AG09309 (cell line): Measurements from ENCODE around the gene SLC38A11.
A peak's percentile ranks its signal among the peaks of the same experiment; 100 is the strongest.
"Not testable (repeated sequence)": the region's sequence is repeated elsewhere in the genome, so short reads cannot be mapped to it uniquely, and the experiment has no call there.

Experiments
- DNase-seq: peaks from one replicate; pipeline ENCODE4 v3.0.0-alpha.2; 2010; ENCODE audit warnings: low read depth
- H3K4me3 ChIP-seq: 2 replicates; pipeline ENCODE4 v1.5.1; 2011; ENCODE audit warnings: mild to moderate bottlenecking, low read depth, low read length, moderate library complexity; ENCODE audit not compliant: control insufficient read depth
- TF ChIP-seq, protein P1 (sequence below): IDR thresholded peaks from 2 replicates; pipeline ENCODE4 v1.5.1; 2011; ENCODE audit warnings: mild to moderate bottlenecking, low read depth, low read length, inconsistent platforms; ENCODE audit not compliant: insufficient read depth, control insufficient read depth; ENCODE audit errors: missing control alignments

The SLC38A11 gene, protein sequence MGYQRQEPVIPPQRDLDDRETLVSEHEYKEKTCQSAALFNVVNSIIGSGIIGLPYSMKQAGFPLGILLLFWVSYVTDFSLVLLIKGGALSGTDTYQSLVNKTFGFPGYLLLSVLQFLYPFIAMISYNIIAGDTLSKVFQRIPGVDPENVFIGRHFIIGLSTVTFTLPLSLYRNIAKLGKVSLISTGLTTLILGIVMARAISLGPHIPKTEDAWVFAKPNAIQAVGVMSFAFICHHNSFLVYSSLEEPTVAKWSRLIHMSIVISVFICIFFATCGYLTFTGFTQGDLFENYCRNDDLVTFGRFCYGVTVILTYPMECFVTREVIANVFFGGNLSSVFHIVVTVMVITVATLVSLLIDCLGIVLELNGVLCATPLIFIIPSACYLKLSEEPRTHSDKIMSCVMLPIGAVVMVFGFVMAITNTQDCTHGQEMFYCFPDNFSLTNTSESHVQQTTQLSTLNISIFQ

DNA sequence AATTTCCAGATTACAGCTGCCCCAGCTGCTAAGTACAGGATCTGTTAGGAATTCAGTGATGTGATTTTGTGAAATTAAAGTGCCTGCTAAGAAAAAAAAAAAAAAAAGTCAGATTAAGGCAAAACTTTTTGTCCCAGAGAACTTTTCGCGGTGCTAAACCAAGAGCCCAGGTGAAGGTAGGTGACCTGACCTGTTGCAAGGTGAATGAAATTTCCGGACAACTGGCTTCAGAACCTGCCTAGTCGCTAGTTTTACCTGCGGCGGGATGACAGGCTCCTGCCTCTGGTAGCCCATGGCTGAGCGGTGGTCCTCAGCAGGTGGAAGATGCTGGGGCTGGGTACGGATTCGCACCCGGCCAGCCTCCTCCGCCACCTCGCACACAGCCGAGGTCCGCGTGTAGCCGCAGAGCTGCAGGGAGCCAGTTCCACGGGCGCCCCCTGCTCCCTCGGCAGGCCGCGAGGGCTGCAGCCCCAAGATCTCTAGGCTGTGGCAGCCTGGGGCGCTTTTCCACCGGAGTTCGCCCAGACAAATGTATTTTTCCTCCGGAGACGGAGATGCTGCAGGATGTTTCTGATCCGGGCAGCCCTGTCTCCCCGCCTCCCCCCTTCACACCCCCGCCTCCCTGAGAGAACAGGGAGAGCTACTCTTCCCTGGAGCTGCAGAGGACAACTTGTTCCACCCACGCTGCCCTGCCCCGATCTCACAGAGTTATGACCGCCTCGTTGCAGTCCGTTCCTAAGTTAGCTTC lies at the start of gene SLC38A11:
Gene SLC38A11, minus strand, starts transcription at position 572 of the 748 bp plus-strand sequence. Its CDS starts 278 bp downstream, at position 294.
- DNase-seq, result no peak
- H3K4me3 ChIP-seq, result peak within 1 kb of the TSS; percentile 54
- TF ChIP-seq, protein P1, sequence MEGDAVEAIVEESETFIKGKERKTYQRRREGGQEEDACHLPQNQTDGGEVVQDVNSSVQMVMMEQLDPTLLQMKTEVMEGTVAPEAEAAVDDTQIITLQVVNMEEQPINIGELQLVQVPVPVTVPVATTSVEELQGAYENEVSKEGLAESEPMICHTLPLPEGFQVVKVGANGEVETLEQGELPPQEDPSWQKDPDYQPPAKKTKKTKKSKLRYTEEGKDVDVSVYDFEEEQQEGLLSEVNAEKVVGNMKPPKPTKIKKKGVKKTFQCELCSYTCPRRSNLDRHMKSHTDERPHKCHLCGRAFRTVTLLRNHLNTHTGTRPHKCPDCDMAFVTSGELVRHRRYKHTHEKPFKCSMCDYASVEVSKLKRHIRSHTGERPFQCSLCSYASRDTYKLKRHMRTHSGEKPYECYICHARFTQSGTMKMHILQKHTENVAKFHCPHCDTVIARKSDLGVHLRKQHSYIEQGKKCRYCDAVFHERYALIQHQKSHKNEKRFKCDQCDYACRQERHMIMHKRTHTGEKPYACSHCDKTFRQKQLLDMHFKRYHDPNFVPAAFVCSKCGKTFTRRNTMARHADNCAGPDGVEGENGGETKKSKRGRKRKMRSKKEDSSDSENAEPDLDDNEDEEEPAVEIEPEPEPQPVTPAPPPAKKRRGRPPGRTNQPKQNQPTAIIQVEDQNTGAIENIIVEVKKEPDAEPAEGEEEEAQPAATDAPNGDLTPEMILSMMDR, result no peak

DNA sequence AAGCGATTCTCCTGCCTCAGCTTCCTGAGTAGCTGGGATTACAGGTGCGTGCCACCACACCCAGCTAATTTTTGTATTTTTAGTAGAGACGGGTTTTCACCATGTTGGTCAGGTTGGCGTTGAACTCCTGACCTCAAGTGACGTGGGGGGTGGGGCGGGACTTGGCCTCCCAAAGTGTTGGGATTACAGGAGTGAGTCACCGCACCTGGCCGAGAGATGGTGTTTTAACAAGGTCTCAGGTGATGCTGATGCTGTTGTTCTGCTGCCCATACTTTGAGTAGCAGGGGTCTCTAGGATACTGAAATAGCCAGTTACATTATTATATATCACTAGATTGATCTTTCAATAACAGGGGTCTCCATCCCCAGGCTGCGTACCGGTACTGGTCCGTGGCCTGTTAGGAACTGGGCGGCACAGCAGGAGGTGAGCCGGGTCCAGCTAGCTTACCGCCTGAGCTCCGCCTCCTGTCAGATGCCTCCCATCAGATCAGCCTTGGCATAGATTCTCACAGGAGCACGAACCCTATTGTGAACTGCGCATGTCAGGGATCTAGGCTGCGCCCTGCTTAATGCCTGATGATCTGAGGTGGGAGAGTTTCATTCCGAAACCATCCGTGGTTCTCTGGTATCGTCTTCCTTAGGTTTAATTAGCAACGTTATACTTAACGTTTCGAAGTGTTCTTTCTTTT lies 48.3 kb upstream of the SLC38A11 start:
- DNase-seq, result no peak

DNA sequence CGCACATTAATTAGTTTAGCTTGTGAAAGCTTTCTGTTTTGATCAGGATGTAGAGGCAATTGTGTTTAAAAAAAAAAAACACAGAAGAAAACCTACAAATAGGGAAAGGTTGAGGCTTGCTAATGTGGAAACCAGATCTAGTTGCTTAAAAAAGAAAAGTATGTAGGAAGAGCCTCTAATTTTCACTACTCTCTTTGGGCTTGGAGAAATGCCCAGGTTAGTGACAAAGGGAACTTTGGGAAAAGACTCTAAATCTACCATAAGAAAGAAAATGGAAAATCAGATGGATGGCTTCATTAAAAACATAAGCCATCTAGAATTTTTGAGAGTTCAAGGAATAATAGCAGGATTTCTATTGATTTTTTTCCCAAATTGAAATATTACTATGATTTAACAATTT lies 47.3 kb upstream of the SLC38A11 start:
- H3K4me3 ChIP-seq, result no peak overlapping the region
- TF ChIP-seq, protein P1, result no peak
- no peak for DNase-seq

More for the DNA sequence above, 48.3 kb upstream of the SLC38A11 start:
- TF ChIP-seq, protein P1, result no peak
- H3K4me3 ChIP-seq, result no peak overlapping the region

DNA sequence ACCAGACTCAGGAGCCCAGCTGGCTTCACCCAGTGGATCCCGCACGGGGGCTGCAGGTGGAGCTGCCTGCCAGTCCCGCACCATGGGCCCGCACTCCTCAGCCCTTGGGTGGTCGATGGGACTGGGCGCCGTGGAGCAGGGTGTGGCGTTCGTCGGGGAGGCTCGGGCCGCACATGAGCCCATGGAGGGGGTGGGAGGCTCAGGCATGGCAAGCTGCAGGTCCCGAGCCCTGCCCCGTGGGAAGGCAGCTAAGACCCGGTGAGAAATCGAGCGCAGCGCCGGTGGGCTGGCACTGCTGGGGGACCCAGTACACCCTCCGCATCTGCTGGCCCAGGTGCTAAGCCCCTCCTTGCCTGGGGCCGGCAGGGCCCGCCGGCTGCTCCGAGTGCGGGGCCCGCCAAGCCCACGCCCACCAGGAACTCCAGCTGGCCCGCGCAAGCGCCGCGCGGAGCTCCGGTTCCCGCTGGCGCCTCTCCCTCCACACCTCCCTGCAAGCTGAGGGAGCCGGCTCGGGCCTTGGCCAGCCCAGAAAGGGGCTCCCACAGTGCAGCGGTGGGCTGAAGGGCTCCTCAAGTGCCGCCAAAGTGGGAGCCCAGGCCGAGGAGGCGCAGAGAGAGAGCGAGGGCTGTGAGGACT lies 39.5 kb upstream of the SLC38A11 start:
- not testable (repeated sequence) for DNase-seq, H3K4me3 ChIP-seq

DNA sequence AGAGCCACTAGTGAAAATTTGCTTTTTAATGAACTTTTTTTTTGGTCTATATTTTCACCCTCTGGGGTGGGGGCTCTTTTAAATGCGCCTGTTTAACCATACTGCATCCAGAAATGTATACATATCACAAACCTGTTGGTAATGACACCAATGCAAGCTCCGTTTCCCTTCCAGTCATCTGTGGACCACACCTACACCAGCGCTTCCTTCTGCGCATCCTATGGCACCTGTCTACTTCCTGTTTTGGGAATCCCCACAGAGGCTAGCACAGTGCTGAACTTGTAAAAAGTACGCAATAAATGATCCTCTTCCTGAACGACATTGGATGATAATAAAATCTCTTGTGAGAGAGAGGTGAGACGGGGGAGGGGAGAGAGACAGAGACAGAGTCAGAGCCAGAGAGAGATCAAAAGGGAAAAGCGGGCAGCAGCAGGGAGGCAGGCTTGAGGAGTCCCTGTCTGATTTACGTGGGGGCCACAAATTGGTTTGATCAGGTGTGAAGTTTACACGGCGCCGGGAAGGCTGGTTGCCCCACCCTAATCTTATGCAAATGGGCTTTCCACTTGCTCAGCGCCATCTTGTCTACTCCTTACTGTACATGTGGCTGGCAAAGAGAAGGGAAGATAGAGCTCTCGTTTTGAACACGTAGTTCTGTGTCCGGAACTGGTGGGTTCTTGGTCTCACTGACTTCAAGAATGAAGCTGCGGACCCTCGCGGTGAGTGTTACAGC lies 38.1 kb upstream of the SLC38A11 start:
- TF ChIP-seq, protein P1, result no peak

DNA sequence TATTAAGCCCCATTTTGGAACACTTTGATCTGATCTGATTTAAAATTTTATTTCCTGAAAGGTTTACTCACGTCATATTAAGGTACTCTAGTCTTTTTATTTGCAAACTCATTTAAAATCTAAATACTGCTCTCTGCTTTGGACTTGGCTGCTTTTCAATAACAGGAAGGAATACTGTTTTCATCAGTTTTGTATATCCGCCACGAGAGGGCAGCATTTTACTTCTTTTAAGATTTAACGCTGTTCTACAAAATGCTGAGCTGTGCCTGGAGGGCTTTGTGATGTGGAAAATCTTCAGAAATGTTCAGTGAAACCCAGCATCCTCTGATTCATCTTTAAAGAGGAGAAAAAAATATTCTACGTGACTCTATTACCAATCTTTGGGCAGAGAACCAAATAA lies 37.5 kb upstream of the SLC38A11 start:
- no peak overlapping the region for H3K4me3 ChIP-seq
- TF ChIP-seq, protein P1, result peak; percentile 32
- peak; percentile 87 for DNase-seq

More for the DNA sequence above, 38.1 kb upstream of the SLC38A11 start:
- no peak for DNase-seq
- H3K4me3 ChIP-seq, result no peak overlapping the region

DNA sequence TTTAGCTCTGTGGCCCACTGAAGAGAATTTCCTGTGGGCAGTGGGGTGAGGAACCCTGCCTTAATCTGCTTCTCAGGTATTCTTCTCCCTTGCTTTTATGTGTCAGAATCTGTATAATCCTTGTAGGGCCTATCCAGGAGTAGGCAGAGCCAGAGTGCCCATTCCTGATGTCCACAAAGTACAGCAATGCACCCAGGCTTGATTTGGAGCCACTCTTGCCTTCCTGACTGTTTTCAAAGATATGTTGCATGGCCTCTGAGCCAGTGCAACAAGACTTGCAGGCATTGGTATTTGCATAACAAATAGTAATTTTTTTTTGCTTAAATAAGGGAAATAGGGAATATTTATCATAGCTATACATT lies 36.7 kb upstream of the SLC38A11 start:
- not testable (repeated sequence) for H3K4me3 ChIP-seq, DNase-seq

DNA sequence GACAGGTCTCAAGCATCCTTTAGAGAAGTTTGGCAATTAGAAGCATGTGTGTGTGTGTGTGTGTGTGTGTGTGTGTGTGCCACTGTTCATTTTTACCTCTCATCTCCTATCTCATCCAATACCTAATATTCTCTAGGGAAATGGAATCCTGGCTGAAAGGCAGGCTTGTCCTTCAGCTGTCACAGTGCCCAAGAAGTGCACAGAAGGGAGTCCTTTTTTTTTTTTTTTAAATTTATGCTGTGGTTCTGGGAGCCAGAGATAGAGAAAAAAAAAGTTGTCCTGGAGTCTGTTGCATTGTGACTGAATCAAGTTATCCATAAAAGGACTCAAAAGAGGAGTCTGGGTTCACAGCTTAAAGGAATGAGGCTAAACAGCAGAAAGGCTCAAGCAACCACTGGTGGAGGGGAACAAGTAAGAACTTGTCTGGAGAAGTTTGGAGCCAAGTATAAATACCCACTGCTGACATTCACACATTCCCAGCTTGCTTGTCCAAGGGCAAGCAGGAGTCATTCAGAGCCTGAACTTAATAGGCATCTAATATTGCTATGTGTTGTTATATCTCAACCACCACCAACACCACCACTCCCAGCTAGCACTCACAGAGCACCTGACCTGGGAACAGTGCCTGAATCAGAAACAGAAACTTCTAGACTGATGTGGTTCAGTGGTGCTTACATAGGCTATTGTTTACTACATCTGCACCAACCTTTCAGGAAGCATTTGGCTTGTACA lies 36.2 kb upstream of the SLC38A11 start:
- not testable (repeated sequence) for DNase-seq, H3K4me3 ChIP-seq

DNA sequence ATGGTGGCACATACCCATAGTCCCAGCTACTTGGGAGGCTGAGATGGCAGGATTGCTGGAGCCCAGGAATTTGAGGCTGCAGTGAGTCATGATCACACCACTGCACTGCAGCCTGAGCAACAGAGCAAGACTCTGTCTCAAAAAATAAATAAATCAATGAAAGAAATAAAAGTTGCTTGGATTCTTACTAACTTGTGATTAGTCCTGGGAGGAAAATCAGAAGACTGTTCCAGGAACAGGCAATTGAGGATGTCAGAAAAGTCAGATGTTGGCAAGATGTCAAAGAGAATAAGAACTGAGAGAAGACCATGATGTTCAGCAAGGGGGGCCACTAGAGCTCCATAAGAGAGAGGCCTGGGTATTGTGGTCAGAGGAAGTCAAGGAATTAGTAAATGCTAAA lies 35.6 kb upstream of the SLC38A11 start:
- not testable (repeated sequence) for H3K4me3 ChIP-seq, DNase-seq

DNA sequence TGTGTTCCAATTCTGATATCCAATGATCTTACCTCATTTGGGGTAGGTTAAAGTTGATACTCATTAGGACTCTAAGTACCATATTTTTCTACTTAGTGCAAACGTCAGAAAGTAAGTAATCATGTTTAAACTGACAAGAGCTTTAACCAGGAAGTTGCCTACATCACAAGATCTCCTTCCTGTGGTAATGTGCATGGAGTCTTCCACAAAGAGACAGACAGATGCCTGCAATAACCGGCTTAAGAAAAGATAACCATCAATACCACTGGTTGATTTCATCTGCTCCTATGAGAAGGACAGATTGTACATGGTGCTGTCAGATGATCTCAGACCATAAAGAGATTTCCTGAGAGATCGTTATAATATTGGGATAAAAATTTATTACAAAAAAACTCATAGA lies 33.5 kb upstream of the SLC38A11 start:
- DNase-seq, result not testable (repeated sequence)

More for the DNA sequence above, 33.5 kb upstream of the SLC38A11 start:
- not testable (repeated sequence) for H3K4me3 ChIP-seq
